Measurements from ENCODE around the gene DHX29.

Gene DHX29

DNA sequence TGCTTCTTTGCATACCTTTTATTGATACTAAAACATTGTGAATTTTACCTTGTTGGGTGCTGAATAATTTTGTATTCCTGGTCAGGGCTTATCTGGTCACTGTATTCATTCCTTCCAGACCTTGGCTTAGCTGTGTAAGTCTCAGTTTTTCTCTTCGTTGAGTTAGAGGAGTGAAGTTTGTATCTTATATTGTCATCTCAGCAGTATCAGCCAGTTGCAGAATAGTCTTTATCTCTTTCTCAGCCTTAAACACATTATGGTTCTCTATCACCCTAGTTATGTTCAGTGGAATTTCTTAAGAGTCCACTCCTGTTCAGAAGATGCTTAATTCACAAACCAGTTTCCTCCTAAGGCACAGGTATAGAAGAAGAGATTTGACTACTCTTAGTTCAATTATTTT is 25.5 kb upstream of the DHX29 start:
- no peak for ATAC-seq
- TF ChIP-seq RARB (CRISPR knock-in tag; IDR thresholded peaks at IDR 0.05) (no peak), BACH2 (CRISPR knock-in tag; IDR thresholded peaks at IDR 0.05; ENCODE audit: borderline replicate concordance) (no peak), ZNF565 (CRISPR knock-in tag; conservative IDR thresholded peaks at IDR 0.05; ENCODE audit: low read depth) (no peak), ZNF70 (CRISPR knock-in tag; IDR thresholded peaks at IDR 0.05) (no peak), ISL1 (CRISPR knock-in tag; IDR thresholded peaks at IDR 0.05) (no peak), ZFP3 (CRISPR knock-in tag; IDR thresholded peaks at IDR 0.05) (no peak), OSR1 (CRISPR knock-in tag; IDR thresholded peaks at IDR 0.05) (no peak), ARNTL (CRISPR knock-in tag; IDR thresholded peaks at IDR 0.05; ENCODE audit: borderline replicate concordance, low read depth) (no peak), PPARA (CRISPR knock-in tag; IDR thresholded peaks at IDR 0.05; ENCODE audit: borderline replicate concordance) (no peak), TCF4 (CRISPR knock-in tag; IDR thresholded peaks at IDR 0.05; ENCODE audit: borderline replicate concordance) (no peak), ZC3H10 (CRISPR knock-in tag; IDR thresholded peaks at IDR 0.05) (no peak), GLIS3 (CRISPR knock-in tag; IDR thresholded peaks at IDR 0.05) (no peak), TOX (CRISPR knock-in tag; IDR thresholded peaks at IDR 0.05; ENCODE audit: borderline replicate concordance) (no peak), ESRRG (CRISPR knock-in tag; IDR thresholded peaks at IDR 0.05) (no peak)
- TF ChIP-seq, protein P1, sequence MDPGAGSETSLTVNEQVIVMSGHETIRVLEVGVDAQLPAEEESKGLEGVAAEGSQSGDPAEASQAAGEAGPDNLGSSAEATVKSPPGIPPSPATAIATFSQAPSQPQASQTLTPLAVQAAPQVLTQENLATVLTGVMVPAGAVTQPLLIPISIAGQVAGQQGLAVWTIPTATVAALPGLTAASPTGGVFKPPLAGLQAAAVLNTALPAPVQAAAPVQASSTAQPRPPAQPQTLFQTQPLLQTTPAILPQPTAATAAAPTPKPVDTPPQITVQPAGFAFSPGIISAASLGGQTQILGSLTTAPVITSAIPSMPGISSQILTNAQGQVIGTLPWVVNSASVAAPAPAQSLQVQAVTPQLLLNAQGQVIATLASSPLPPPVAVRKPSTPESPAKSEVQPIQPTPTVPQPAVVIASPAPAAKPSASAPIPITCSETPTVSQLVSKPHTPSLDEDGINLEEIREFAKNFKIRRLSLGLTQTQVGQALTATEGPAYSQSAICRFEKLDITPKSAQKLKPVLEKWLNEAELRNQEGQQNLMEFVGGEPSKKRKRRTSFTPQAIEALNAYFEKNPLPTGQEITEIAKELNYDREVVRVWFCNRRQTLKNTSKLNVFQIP (CRISPR knock-in tag; IDR thresholded peaks at IDR 0.05; ENCODE audit: borderline replicate concordance, low read depth): no peak
- TF ChIP-seq, protein P2, sequence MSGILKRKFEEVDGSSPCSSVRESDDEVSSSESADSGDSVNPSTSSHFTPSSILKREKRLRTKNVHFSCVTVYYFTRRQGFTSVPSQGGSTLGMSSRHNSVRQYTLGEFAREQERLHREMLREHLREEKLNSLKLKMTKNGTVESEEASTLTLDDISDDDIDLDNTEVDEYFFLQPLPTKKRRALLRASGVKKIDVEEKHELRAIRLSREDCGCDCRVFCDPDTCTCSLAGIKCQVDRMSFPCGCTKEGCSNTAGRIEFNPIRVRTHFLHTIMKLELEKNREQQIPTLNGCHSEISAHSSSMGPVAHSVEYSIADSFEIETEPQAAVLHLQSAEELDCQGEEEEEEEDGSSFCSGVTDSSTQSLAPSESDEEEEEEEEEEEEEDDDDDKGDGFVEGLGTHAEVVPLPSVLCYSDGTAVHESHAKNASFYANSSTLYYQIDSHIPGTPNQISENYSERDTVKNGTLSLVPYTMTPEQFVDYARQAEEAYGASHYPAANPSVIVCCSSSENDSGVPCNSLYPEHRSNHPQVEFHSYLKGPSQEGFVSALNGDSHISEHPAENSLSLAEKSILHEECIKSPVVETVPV (CRISPR knock-in tag; IDR thresholded peaks at IDR 0.05): no peak
- TF ChIP-seq, protein P3, sequence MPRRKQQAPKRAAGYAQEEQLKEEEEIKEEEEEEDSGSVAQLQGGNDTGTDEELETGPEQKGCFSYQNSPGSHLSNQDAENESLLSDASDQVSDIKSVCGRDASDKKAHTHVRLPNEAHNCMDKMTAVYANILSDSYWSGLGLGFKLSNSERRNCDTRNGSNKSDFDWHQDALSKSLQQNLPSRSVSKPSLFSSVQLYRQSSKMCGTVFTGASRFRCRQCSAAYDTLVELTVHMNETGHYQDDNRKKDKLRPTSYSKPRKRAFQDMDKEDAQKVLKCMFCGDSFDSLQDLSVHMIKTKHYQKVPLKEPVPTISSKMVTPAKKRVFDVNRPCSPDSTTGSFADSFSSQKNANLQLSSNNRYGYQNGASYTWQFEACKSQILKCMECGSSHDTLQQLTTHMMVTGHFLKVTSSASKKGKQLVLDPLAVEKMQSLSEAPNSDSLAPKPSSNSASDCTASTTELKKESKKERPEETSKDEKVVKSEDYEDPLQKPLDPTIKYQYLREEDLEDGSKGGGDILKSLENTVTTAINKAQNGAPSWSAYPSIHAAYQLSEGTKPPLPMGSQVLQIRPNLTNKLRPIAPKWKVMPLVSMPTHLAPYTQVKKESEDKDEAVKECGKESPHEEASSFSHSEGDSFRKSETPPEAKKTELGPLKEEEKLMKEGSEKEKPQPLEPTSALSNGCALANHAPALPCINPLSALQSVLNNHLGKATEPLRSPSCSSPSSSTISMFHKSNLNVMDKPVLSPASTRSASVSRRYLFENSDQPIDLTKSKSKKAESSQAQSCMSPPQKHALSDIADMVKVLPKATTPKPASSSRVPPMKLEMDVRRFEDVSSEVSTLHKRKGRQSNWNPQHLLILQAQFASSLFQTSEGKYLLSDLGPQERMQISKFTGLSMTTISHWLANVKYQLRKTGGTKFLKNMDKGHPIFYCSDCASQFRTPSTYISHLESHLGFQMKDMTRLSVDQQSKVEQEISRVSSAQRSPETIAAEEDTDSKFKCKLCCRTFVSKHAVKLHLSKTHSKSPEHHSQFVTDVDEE (CRISPR knock-in tag; IDR thresholded peaks at IDR 0.05): no peak
- TF ChIP-seq, protein P4, sequence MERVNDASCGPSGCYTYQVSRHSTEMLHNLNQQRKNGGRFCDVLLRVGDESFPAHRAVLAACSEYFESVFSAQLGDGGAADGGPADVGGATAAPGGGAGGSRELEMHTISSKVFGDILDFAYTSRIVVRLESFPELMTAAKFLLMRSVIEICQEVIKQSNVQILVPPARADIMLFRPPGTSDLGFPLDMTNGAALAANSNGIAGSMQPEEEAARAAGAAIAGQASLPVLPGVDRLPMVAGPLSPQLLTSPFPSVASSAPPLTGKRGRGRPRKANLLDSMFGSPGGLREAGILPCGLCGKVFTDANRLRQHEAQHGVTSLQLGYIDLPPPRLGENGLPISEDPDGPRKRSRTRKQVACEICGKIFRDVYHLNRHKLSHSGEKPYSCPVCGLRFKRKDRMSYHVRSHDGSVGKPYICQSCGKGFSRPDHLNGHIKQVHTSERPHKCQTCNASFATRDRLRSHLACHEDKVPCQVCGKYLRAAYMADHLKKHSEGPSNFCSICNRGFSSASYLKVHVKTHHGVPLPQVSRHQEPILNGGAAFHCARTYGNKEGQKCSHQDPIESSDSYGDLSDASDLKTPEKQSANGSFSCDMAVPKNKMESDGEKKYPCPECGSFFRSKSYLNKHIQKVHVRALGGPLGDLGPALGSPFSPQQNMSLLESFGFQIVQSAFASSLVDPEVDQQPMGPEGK (CRISPR knock-in tag; IDR thresholded peaks at IDR 0.05; ENCODE audit: borderline replicate concordance): no peak

DNA sequence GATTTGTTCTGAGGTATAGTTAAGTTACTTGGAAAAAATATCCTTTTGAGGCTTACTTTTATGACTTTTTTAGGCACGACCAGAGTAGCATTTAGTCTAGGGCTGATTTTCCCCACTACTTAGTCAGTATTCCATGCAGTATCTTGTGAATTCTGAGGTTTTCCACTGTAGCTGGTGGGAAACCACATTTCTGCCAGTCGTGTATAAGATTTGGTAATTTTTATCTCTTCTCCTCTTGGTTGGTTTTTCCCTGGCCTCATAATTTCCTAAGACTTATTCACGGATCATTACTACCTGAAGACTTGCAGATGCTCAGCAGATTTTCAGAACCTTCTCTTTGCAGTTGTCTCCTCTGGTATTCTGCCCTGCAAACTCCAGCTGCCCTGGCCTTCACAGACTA is 23.8 kb upstream of the DHX29 start:
- no peak for ATAC-seq
- TF ChIP-seq, protein P5, sequence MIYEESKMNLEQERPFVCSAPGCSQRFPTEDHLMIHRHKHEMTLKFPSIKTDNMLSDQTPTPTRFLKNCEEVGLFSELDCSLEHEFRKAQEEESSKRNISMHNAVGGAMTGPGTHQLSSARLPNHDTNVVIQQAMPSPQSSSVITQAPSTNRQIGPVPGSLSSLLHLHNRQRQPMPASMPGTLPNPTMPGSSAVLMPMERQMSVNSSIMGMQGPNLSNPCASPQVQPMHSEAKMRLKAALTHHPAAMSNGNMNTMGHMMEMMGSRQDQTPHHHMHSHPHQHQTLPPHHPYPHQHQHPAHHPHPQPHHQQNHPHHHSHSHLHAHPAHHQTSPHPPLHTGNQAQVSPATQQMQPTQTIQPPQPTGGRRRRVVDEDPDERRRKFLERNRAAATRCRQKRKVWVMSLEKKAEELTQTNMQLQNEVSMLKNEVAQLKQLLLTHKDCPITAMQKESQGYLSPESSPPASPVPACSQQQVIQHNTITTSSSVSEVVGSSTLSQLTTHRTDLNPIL (CRISPR knock-in tag; IDR thresholded peaks at IDR 0.05; ENCODE audit: low read depth): no peak
- TF ChIP-seq PPARA (CRISPR knock-in tag; IDR thresholded peaks at IDR 0.05; ENCODE audit: borderline replicate concordance) (no peak), GLIS3 (CRISPR knock-in tag; IDR thresholded peaks at IDR 0.05) (no peak), ARNTL (CRISPR knock-in tag; IDR thresholded peaks at IDR 0.05; ENCODE audit: borderline replicate concordance, low read depth) (no peak), ISL1 (CRISPR knock-in tag; IDR thresholded peaks at IDR 0.05) (no peak), ESRRG (CRISPR knock-in tag; IDR thresholded peaks at IDR 0.05) (no peak), TOX (CRISPR knock-in tag; IDR thresholded peaks at IDR 0.05; ENCODE audit: borderline replicate concordance) (no peak)
- TF ChIP-seq, protein P3 (CRISPR knock-in tag; IDR thresholded peaks at IDR 0.05): no peak
- TF ChIP-seq, protein P4 (CRISPR knock-in tag; IDR thresholded peaks at IDR 0.05; ENCODE audit: borderline replicate concordance): no peak
